Nephron (organoid): ENCODE data around the gene FAN1.

Source experiments
- H3K27ac Mint-ChIP-seq, 3 experiments: 2 replicates each; pipeline ENCODE4 v1.8.0; 2020; ENCODE audit warnings: mixed read lengths in 3 of 3, mild to moderate bottlenecking in 2 of 3, moderate library complexity in 1 of 3
- H3K27me3 Mint-ChIP-seq: 2 replicates; pipeline ENCODE4 v1.8.0; 2021; ENCODE audit warnings: low read depth, mild to moderate bottlenecking, moderate library complexity, mixed read lengths
- H3K36me3 Mint-ChIP-seq: 2 replicates; pipeline ENCODE4 v1.8.0; 2020; ENCODE audit warnings: low read depth, mixed read lengths
- H3K4me1 Mint-ChIP-seq: 2 replicates; pipeline ENCODE4 v1.8.0; 2020; ENCODE audit warnings: mixed read lengths
- H3K4me3 Mint-ChIP-seq, 3 experiments: 2 replicates each; pipeline ENCODE4 v1.8.0; 2020; ENCODE audit warnings: mild to moderate bottlenecking in 3 of 3, mixed read lengths in 3 of 3, moderate library complexity in 2 of 3
- H3K9me3 Mint-ChIP-seq: 2 replicates; pipeline ENCODE4 v1.8.0; 2020; ENCODE audit warnings: mixed read lengths
- CTCF ChIP-seq, 3 experiments: fragments of 200-600 bp; sonication (generic); IDR thresholded peaks; one replicate each; pipeline ENCODE4 v1.5.0; 2021; ENCODE audit warnings: antibody characterized with exemption in 3 of 3; ENCODE audit not compliant: unreplicated experiment in 3 of 3

The FAN1 gene

GRCh38 chr15:30926161-30926560 is 22.4 kb downstream of the FAN1 start:
- TF ChIP-seq CTCF (IDR thresholded peaks at IDR 0.05; ENCODE audit: unreplicated experiment in 3 of 3), result no peak
- H3K27me3 Mint-ChIP-seq, result no peaks in the 10 kb centered on the region

GRCh38 chr15:30927148-30927761 is 23.5 kb downstream of the FAN1 start:
- Mint-ChIP-seq H3K4me3 (no peak overlapping the region), H3K36me3 (peaks cover 62% of the 10 kb centered on the region), H3K27ac (peak overlapping the region in 1 of 3 experiments; percentile 6), H3K9me3 (no peaks in the 10 kb centered on the region), H3K4me1 (peaks cover 23% of the 10 kb centered on the region), H3K27me3 (no peaks in the 10 kb centered on the region)
- no peak for TF ChIP-seq CTCF (IDR thresholded peaks at IDR 0.05; ENCODE audit: unreplicated experiment in 3 of 3)

More at GRCh38 chr15:30926161-30926560, 22.4 kb downstream of the FAN1 start:
- Mint-ChIP-seq H3K4me3 (no peak overlapping the region), H3K4me1 (peaks cover 34% of the 10 kb centered on the region), H3K27ac (peak overlapping the region in 2 of 3 experiments; percentile 6 to 12), H3K9me3 (no peaks in the 10 kb centered on the region), H3K36me3 (peaks cover 59% of the 10 kb centered on the region)

- Mint-ChIP-seq H3K36me3 (peaks cover 60% of the 10 kb centered on the region), H3K4me3 (no peak overlapping the region), H3K27ac (no peak overlapping the region), H3K9me3 (no peaks in the 10 kb centered on the region), H3K4me1 (peaks cover 15% of the 10 kb centered on the region), H3K27me3 (no peaks in the 10 kb centered on the region)
- no peak for TF ChIP-seq CTCF (IDR thresholded peaks at IDR 0.05; ENCODE audit: unreplicated experiment in 3 of 3)
These were observed 24.4 kb downstream of the FAN1 start for GRCh38 chr15:30928076-30928475.

- Mint-ChIP-seq H3K9me3 (no peaks in the 10 kb centered on the region), H3K27ac (peak overlapping the region in 1 of 3 experiments; percentile 48), H3K36me3 (peaks cover 62% of the 10 kb centered on the region), H3K4me1 (peaks cover 8% of the 10 kb centered on the region), H3K27me3 (no peaks in the 10 kb centered on the region), H3K4me3 (no peak overlapping the region)
- no peak for TF ChIP-seq CTCF (IDR thresholded peaks at IDR 0.05; ENCODE audit: unreplicated experiment in 3 of 3)
These were observed 25.5 kb downstream of the FAN1 start for GRCh38 chr15:30929064-30929669.

- Mint-ChIP-seq H3K4me3 (no peak overlapping the region), H3K9me3 (no peaks in the 10 kb centered on the region)
These were observed 26.3 kb downstream of the FAN1 start for GRCh38 chr15:30929982-30930381.

More at GRCh38 chr15:30929982-30930381, 26.3 kb downstream of the FAN1 start:
- no peak for TF ChIP-seq CTCF (IDR thresholded peaks at IDR 0.05; ENCODE audit: unreplicated experiment in 3 of 3)
- Mint-ChIP-seq H3K36me3 (peaks cover 69% of the 10 kb centered on the region), H3K4me1 (peaks cover 8% of the 10 kb centered on the region), H3K27ac (no peak overlapping the region), H3K27me3 (no peaks in the 10 kb centered on the region)
